Keratinocyte (primary cell): ENCODE measurements around the gene FRAS1. TPM values are rescaled to one million over a fixed set of nuclear protein-coding genes. Genes with fewer than 3 reads are reported as not detected.

ENCODE experiments used
- DNase-seq: peaks from one replicate; pipeline ENCODE4 v3.0.0-alpha.2; 2011; ENCODE audit warnings: low read depth, missing footprints, low spot score
- FAIRE-seq: peaks from 2 replicates; lab custom pipeline; 2011; peaks lifted over from hg19 to GRCh38; lab: Jason Lieb, UNC
- H2AFZ ChIP-seq: 2 replicates; pipeline ENCODE4 v1.6.0; 2012; ENCODE audit warnings: low read length, control low read depth, inconsistent platforms; ENCODE audit not compliant: control insufficient read depth
- H3K27ac ChIP-seq: 2 replicates; pipeline ENCODE4 v1.5.1; 2011; ENCODE audit warnings: low read length; ENCODE audit not compliant: control insufficient read depth, insufficient read depth
- H3K27me3 ChIP-seq: 3 replicates; pipeline ENCODE4 v1.6.0; 2011; ENCODE audit warnings: low read length; ENCODE audit not compliant: control insufficient read depth, insufficient read depth; ENCODE audit errors: extremely low read depth
- H3K36me3 ChIP-seq, 2 experiments: 2 replicates in 1 of 2; 3 replicates in 1 of 2; pipeline ENCODE4 v1.5.1; 2011; ENCODE audit warnings: low read length in 2 of 2, mild to moderate bottlenecking in 1 of 2; ENCODE audit not compliant: control insufficient read depth in 2 of 2, insufficient read depth in 2 of 2; ENCODE audit errors: extremely low read depth in 1 of 2
- H3K4me1 ChIP-seq: 3 replicates; pipeline ENCODE4 v1.5.1; 2011; ENCODE audit warnings: low read length; ENCODE audit not compliant: control insufficient read depth, insufficient read depth; ENCODE audit errors: extremely low read depth
- H3K4me2 ChIP-seq: 3 replicates; pipeline ENCODE4 v1.6.0; 2011; ENCODE audit warnings: low read depth, low read length; ENCODE audit not compliant: control insufficient read depth, insufficient read depth; ENCODE audit errors: extremely low read depth
- H3K4me3 ChIP-seq, 3 experiments: fragments of 200-600 bp in 1 of 3; sonication (generic) in 1 of 3; 2 replicates in 2 of 3; 3 replicates in 1 of 3; pipeline ENCODE4 v1.5.1; 2011 to 2016; ENCODE audit warnings: low read length in 3 of 3, mild to moderate bottlenecking in 3 of 3, control low read depth in 2 of 3, inconsistent platforms in 1 of 3, low read depth in 1 of 3, mixed read lengths in 1 of 3, mixed run types in 1 of 3, moderate library complexity in 1 of 3; ENCODE audit not compliant: control insufficient read depth in 2 of 3, insufficient read depth in 2 of 3; ENCODE audit errors: extremely low read depth in 1 of 3
- H3K79me2 ChIP-seq: 2 replicates; pipeline ENCODE4 v1.6.0; 2012; ENCODE audit warnings: low read length; ENCODE audit not compliant: control insufficient read depth, insufficient read depth
- H3K9ac ChIP-seq: 3 replicates; pipeline ENCODE4 v1.6.0; 2011; ENCODE audit warnings: low read length; ENCODE audit not compliant: control insufficient read depth, insufficient read depth; ENCODE audit errors: extremely low read depth
- H3K9me1 ChIP-seq: 3 replicates; pipeline ENCODE4 v1.6.0; 2011; ENCODE audit warnings: low read length; ENCODE audit not compliant: control insufficient read depth, insufficient read depth; ENCODE audit errors: extremely low read depth
- H3K9me3 ChIP-seq: 2 replicates; pipeline ENCODE4 v1.5.1; 2012; ENCODE audit warnings: low read depth, low read length; ENCODE audit not compliant: control insufficient read depth
- H4K20me1 ChIP-seq: 3 replicates; pipeline ENCODE4 v1.6.0; 2011; ENCODE audit warnings: low read length; ENCODE audit not compliant: control insufficient read depth, insufficient read depth; ENCODE audit errors: extremely low read depth
- CTCF ChIP-seq, 3 experiments: IDR thresholded peaks in 1 of 3; conservative IDR thresholded peaks in 1 of 3; optimal IDR thresholded peaks in 1 of 3; 2 replicates in 2 of 3; 3 replicates in 1 of 3; pipeline versions ENCODE3 to v1.5.1; 2011; ENCODE audit warnings: low read length in 3 of 3, mild to moderate bottlenecking in 3 of 3, moderate library complexity in 2 of 3, control low read depth in 1 of 3, inconsistent platforms in 1 of 3; ENCODE audit not compliant: insufficient read depth in 2 of 3; ENCODE audit errors: extremely low read depth in 1 of 3
- EZH2 ChIP-seq: IDR thresholded peaks from one replicate; pipeline ENCODE4 v1.6.1; 2012; ENCODE audit warnings: inconsistent platforms, mild to moderate bottlenecking, low read length, moderate library complexity
- dilution Hi-C: fragments of 300-500 bp; cut with MboI; formaldehyde crosslinking; loops from one replicate; pipeline ENCODE4 v1.7.0; 2020; ENCODE audit warnings: low sequenced_read_pairs; ENCODE audit not compliant: extremely low pct_ligation_motif_present
- polyA plus RNA-seq, 5 experiments: library from polyadenylated mRNA; depleted of rRNA in 3 of 5; stranded (reverse) in 3 of 5; stranded (forward) in 1 of 5; unstranded in 1 of 5; fragments of >200 nt; gene quantifications; 1 replicate in 1 of 5; 2 replicates in 3 of 5; 3 replicates in 1 of 5; pipeline versions ENCODE4 v1.2.1 to v1.2.3, GENCODE V29; 2011 to 2012; ENCODE audit warnings: missing spikeins in 2 of 5, low read depth in 1 of 5, low replicate concordance in 1 of 5

Gene FRAS1
- polyA plus RNA-seq, 1 donor (not counting 4 experiments of a cell fraction or from before 2014, with no cell fraction given): 3.5 TPM

- no peak for DNase-seq
- H3K4me3 ChIP-seq: no peak overlapping the region
- TF ChIP-seq CTCF (optimal IDR thresholded peaks at IDR 0.05 in 1 of 3, IDR thresholded peaks at IDR 0.05 in 1 of 3, conservative IDR thresholded peaks at IDR 0.05 in 1 of 3; ENCODE audit: extremely low read depth in 1 of 3, insufficient read depth in 2 of 3, low read length in 3 of 3) (no peak), EZH2 (no peak)
- FAIRE-seq: no peak
- dilution Hi-C loops: no loop called here
- no peaks in the 10 kb centered on the region for H4K20me1 ChIP-seq
- no peaks in the 10 kb centered on the region for H3K9me1 ChIP-seq
- H2AFZ ChIP-seq: no peak overlapping the region
- H3K9me3 ChIP-seq: no peaks in the 10 kb centered on the region
- H3K4me1 ChIP-seq: no peaks in the 10 kb centered on the region
- H3K36me3 ChIP-seq: peaks cover 0 to 2% of the 10 kb centered on the region in 2 experiments
- H3K79me2 ChIP-seq: no peaks in the 10 kb centered on the region
- no peak overlapping the region for H3K9ac ChIP-seq
- no peak overlapping the region for H3K27ac ChIP-seq
- no peaks in the 10 kb centered on the region for H3K27me3 ChIP-seq
- H3K4me2 ChIP-seq: no peak overlapping the region
Measured at GRCh38 chr4:78337244-78338020, 280.3 kb downstream of the FRAS1 start.

- H2AFZ ChIP-seq: no peak overlapping the region
- H3K4me1 ChIP-seq: no peaks in the 10 kb centered on the region
- no peak for FAIRE-seq
- H3K4me2 ChIP-seq: no peak overlapping the region
- H4K20me1 ChIP-seq: no peaks in the 10 kb centered on the region
- no peaks in the 10 kb centered on the region for H3K9me3 ChIP-seq
- H3K9ac ChIP-seq: no peak overlapping the region
- no peak for DNase-seq
- H3K4me3 ChIP-seq: no peak overlapping the region
- H3K27ac ChIP-seq: no peak overlapping the region
- H3K9me1 ChIP-seq: no peaks in the 10 kb centered on the region
- peaks cover 0 to 2% of the 10 kb centered on the region in 2 experiments for H3K36me3 ChIP-seq
- no peaks in the 10 kb centered on the region for H3K79me2 ChIP-seq
- dilution Hi-C loops: no loop called here
- no peaks in the 10 kb centered on the region for H3K27me3 ChIP-seq
- TF ChIP-seq CTCF (optimal IDR thresholded peaks at IDR 0.05 in 1 of 3, IDR thresholded peaks at IDR 0.05 in 1 of 3, conservative IDR thresholded peaks at IDR 0.05 in 1 of 3; ENCODE audit: extremely low read depth in 1 of 3, insufficient read depth in 2 of 3, low read length in 3 of 3) (no peak), EZH2 (no peak)
Measured at GRCh38 chr4:78342125-78342524, 285.0 kb downstream of the FRAS1 start.
